PC-3 (cell line): ENCODE results near the gene HGS.
A peak's percentile ranks its signal among the peaks of the same experiment; 100 is the strongest.

Experiments
- EZH2 ChIP-seq: fragments of 300-600 bp; sonication (generic); IDR thresholded peaks from one replicate; pipeline ENCODE4 v1.6.1; 2017; ENCODE audit warnings: antibody characterized with exemption, mild to moderate bottlenecking, low read length; ENCODE audit not compliant: unreplicated experiment
- TF ChIP-seq, protein P1 (sequence below): fragments of 300-600 bp; sonication (generic); conservative IDR thresholded peaks from 2 replicates; pipeline ENCODE4 v1.5.1; 2017; ENCODE audit warnings: antibody characterized with exemption, low read depth, mild to moderate bottlenecking, low read length

DNA sequence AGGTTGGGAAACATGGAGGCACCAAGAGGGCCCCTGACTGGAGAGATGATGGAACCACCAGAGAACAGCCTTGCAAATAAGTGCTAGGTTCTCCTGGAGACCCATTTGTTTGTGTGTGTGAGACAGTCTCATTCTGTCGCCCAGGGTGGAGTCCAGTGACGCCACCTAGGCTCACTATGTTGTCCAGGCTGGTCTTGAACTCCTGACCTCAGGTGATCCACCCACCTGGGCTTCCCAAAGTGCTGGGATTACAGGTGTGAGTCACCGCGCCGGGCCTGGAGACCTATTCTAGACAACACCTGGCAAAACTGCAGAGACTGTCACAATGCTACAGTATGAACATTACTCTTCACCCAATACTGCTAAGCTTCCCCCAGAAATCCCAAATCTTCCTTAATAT is 48.4 kb upstream of the HGS start:
- TF ChIP-seq, protein P1, sequence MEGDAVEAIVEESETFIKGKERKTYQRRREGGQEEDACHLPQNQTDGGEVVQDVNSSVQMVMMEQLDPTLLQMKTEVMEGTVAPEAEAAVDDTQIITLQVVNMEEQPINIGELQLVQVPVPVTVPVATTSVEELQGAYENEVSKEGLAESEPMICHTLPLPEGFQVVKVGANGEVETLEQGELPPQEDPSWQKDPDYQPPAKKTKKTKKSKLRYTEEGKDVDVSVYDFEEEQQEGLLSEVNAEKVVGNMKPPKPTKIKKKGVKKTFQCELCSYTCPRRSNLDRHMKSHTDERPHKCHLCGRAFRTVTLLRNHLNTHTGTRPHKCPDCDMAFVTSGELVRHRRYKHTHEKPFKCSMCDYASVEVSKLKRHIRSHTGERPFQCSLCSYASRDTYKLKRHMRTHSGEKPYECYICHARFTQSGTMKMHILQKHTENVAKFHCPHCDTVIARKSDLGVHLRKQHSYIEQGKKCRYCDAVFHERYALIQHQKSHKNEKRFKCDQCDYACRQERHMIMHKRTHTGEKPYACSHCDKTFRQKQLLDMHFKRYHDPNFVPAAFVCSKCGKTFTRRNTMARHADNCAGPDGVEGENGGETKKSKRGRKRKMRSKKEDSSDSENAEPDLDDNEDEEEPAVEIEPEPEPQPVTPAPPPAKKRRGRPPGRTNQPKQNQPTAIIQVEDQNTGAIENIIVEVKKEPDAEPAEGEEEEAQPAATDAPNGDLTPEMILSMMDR = 0 out of 2 replicates have a peak, but pooled peaks have one; percentile 12
- no peak for TF ChIP-seq EZH2
